Tibial artery (tissue), 4 donors: ENCODE results near the gene HSDL2.

Experiments
- DNase-seq, 2 donors: peaks; one replicate each; pipeline ENCODE4 v3.0.0-alpha.2; 2019
- H3K27ac ChIP-seq, 2 donors: fragments of 200-600 bp; sonication (generic) in 1 of 2; 1 replicate in 1 of 2; 2 replicates in 1 of 2; pipeline ENCODE4 v1.5.1; 2018 to 2019; ENCODE audit warnings: mild to moderate bottlenecking in 1 of 2
- H3K27me3 ChIP-seq, 2 donors: fragments of 200-600 bp; sonication (generic) in 1 of 2; one replicate each; pipeline versions ENCODE4 v1.5.1 to v1.6.0; 2016 to 2019
- H3K36me3 ChIP-seq, 3 donors: fragments of 200-600 bp; sonication (generic) in 2 of 3; one replicate each; pipeline ENCODE4 v1.5.1; 2016 to 2019; ENCODE audit warnings: mild to moderate bottlenecking in 2 of 3
- H3K4me1 ChIP-seq, 4 donors: fragments of 200-600 bp; sonication (generic) in 2 of 4; 1 replicate in 3 of 4; 2 replicates in 1 of 4; pipeline ENCODE4 v1.5.1; 2016 to 2019
- H3K4me3 ChIP-seq, 2 donors: fragments of 200-600 bp; sonication (generic) in 1 of 2; 1 replicate in 1 of 2; 2 replicates in 1 of 2; pipeline ENCODE4 v1.5.1; 2018 to 2019; ENCODE audit warnings: mild to moderate bottlenecking in 2 of 2
- H3K9me3 ChIP-seq, 3 donors: fragments of 200-600 bp; sonication (generic) in 1 of 3; one replicate each; pipeline ENCODE4 v1.5.1; 2016 to 2019
- intact Hi-C: fragments of 100-400 bp; cut with DNase I; formaldehyde crosslinking; loops from one replicate; pipeline ENCODE4 v1.15.0; 2023; ENCODE audit warnings: low total_unique reads
- TF ChIP-seq, protein P1 (sequence below), 2 experiments: fragments of 200-600 bp in 1 of 2; fragments of 450-650 bp in 1 of 2; IDR thresholded peaks; one replicate each; pipeline ENCODE4 v1.5.1; 2017 to 2019; ENCODE audit warnings: antibody characterized with exemption in 2 of 2, mild to moderate bottlenecking in 1 of 2, moderate library complexity in 1 of 2

HSDL2 gene

GRCh38 chr9:112333639-112334431 lies 46.1 kb upstream of the HSDL2 start:
- Histone ChIP-seq H3K36me3 (no peaks in the 10 kb centered on the region), H3K4me3 (peak overlapping the region; percentile 93 to 99), H3K9me3 (no peaks in the 10 kb centered on the region), H3K27me3 (no peaks in the 10 kb centered on the region), H3K4me1 (peaks cover 0 to 32% (median 7%) of the 10 kb centered on the region in 4 donors), H3K27ac (peak overlapping the region; percentile 97 to 100)
- TF ChIP-seq, protein P1, sequence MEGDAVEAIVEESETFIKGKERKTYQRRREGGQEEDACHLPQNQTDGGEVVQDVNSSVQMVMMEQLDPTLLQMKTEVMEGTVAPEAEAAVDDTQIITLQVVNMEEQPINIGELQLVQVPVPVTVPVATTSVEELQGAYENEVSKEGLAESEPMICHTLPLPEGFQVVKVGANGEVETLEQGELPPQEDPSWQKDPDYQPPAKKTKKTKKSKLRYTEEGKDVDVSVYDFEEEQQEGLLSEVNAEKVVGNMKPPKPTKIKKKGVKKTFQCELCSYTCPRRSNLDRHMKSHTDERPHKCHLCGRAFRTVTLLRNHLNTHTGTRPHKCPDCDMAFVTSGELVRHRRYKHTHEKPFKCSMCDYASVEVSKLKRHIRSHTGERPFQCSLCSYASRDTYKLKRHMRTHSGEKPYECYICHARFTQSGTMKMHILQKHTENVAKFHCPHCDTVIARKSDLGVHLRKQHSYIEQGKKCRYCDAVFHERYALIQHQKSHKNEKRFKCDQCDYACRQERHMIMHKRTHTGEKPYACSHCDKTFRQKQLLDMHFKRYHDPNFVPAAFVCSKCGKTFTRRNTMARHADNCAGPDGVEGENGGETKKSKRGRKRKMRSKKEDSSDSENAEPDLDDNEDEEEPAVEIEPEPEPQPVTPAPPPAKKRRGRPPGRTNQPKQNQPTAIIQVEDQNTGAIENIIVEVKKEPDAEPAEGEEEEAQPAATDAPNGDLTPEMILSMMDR (IDR thresholded peaks at IDR 0.05) = peak; percentile 46 to 67
- DNase-seq = peak; percentile 92 to 97
- intact Hi-C loops = loop anchor here (5.0 to 10.0 kb wide), 2 partner anchors 159 to 437 kb away; partner anchors contain the start of genes SUSD1 and UGCG

DNA sequence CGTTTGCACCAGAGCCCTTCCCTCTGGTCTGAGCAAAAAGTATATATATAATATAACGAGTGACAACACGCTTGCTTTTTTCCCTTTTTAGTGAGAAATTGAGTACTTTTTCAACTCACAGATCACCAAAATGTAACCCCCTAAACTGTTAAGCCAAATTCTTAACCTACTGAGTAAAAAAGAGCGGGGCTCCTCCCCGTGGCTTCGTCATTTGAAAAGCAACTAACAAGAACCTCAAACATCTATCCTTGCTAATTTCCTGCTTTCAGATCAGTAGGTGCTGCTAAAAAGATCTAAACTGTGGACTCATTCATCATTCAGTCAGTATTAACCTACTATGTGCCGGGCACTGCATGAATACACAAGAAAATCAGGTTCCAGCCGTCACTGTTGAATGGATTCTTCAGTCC lies 45.5 kb upstream of the HSDL2 start:
- H3K4me1 ChIP-seq = peaks cover 0 to 32% (median 7%) of the 10 kb centered on the region in 4 donors
- intact Hi-C loops = loop anchor here (5.0 to 10.0 kb wide), 2 partner anchors 160 to 437 kb away; partner anchors contain the start of genes SUSD1 and UGCG
- H3K27ac ChIP-seq = peak overlapping the region; percentile 85 to 100
- peak overlapping the region; percentile 93 to 99 for H3K4me3 ChIP-seq
- no peaks in the 10 kb centered on the region for H3K27me3 ChIP-seq
- TF ChIP-seq, protein P1 (IDR thresholded peaks at IDR 0.05) = no peak
- H3K9me3 ChIP-seq = no peaks in the 10 kb centered on the region
- H3K36me3 ChIP-seq = no peaks in the 10 kb centered on the region
- no peak for DNase-seq

- no peak for DNase-seq
- no peak overlapping the region for H3K4me3 ChIP-seq
- H3K9me3 ChIP-seq = no peaks in the 10 kb centered on the region
- intact Hi-C loops = loop anchor here (10.0 kb wide), 1 partner anchor 163 kb away; the partner anchor contains the start of gene SUSD1
- no peak overlapping the region for H3K27ac ChIP-seq
- H3K36me3 ChIP-seq = no peaks in the 10 kb centered on the region
- H3K4me1 ChIP-seq = peaks cover 0 to 17% (median 5%) of the 10 kb centered on the region in 4 donors
- TF ChIP-seq, protein P1 (IDR thresholded peaks at IDR 0.05) = no peak
- H3K27me3 ChIP-seq = no peaks in the 10 kb centered on the region
Observed at GRCh38 chr9:112337547-112337946, 42.4 kb upstream of the HSDL2 start.

GRCh38 chr9:112338561-112338960 lies 41.3 kb upstream of the HSDL2 start:
- TF ChIP-seq, protein P1 (IDR thresholded peaks at IDR 0.05) = no peak
- peaks cover 0 to 18% (median 5%) of the 10 kb centered on the region in 4 donors for H3K4me1 ChIP-seq
- H3K4me3 ChIP-seq = no peak overlapping the region
- H3K27ac ChIP-seq = no peak overlapping the region
- H3K27me3 ChIP-seq = no peaks in the 10 kb centered on the region
- no peaks in the 10 kb centered on the region for H3K9me3 ChIP-seq
- no peak for DNase-seq
- no peaks in the 10 kb centered on the region for H3K36me3 ChIP-seq
- intact Hi-C loops = loop anchor here (10.0 kb wide), 1 partner anchor 164 kb away; the partner anchor contains the start of gene SUSD1

DNA sequence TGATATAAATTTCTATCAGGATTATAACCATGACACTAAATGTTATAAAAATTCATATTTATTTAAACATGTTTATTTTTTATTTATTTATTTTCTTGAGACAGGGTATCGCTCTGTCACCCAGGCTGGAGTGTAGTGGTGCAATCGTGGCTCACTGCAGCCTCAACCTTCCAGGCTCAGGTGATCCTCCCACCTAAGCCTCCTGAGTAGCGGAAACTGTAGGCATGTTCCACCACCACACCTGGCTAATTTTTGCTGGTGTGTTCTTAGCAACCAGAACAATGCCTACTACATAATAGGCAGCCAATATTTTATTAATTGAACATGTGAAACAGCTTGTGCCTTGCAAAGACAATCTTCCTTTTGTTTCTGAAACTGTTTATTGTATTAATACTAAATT lies 40.0 kb upstream of the HSDL2 start:
- Histone ChIP-seq H3K27ac (no peak overlapping the region), H3K4me3 (no peak overlapping the region), H3K4me1 (peaks cover 0 to 11% (median 3%) of the 10 kb centered on the region in 4 donors), H3K36me3 (no peaks in the 10 kb centered on the region), H3K9me3 (no peaks in the 10 kb centered on the region), H3K27me3 (no peaks in the 10 kb centered on the region)
- DNase-seq = no peak
- TF ChIP-seq, protein P1 (IDR thresholded peaks at IDR 0.05) = no peak
- intact Hi-C loops = loop anchor here (10.0 kb wide), 1 partner anchor 165 kb away; the partner anchor contains the start of gene SUSD1
